Endothelial cell (in vitro differentiated cells): ENCODE measurements around the gene OSCP1. TPM values are rescaled to one million over a fixed set of nuclear protein-coding genes. Genes with fewer than 3 reads are reported as not detected.

Experiments
- DNase-seq: peaks from one replicate; pipeline ENCODE4 v3.0.0; 2021; ENCODE audit warnings: low spot score
- H3K27ac Mint-ChIP-seq: one replicate; pipeline ENCODE4 v1.8.0; 2021; ENCODE audit warnings: mixed read lengths, inconsistent platforms; ENCODE audit not compliant: unreplicated experiment
- H3K27me3 Mint-ChIP-seq: one replicate; pipeline ENCODE4 v1.8.0; 2021; ENCODE audit warnings: mild to moderate bottlenecking, moderate library complexity, mixed read lengths, inconsistent platforms; ENCODE audit not compliant: unreplicated experiment
- H3K36me3 Mint-ChIP-seq: one replicate; pipeline ENCODE4 v1.8.0; 2021; ENCODE audit warnings: mild to moderate bottlenecking, low read depth, mixed read lengths, inconsistent platforms; ENCODE audit not compliant: unreplicated experiment
- H3K4me1 Mint-ChIP-seq: one replicate; pipeline ENCODE4 v1.8.0; 2021; ENCODE audit warnings: mild to moderate bottlenecking, mixed read lengths, inconsistent platforms; ENCODE audit not compliant: unreplicated experiment
- H3K4me3 Mint-ChIP-seq: one replicate; pipeline ENCODE4 v1.8.0; 2021; ENCODE audit warnings: mild to moderate bottlenecking, mixed read lengths, inconsistent platforms; ENCODE audit not compliant: unreplicated experiment
- H3K9me3 Mint-ChIP-seq: one replicate; pipeline ENCODE4 v1.8.0; 2021; ENCODE audit warnings: mixed read lengths, inconsistent platforms; ENCODE audit not compliant: unreplicated experiment
- total RNA-seq: library from RNA; stranded (reverse); fragmentation: NEBNext Ultra II Directional; extraction: Animal tissue kit (Norgen Biotek cat#: 25700); gene quantifications from one replicate; pipeline ENCODE4 v1.2.1, GENCODE V29; 2021; ENCODE audit not compliant: unreplicated experiment
- TF ChIP-seq, protein P1 (sequence below): fragments of 200-600 bp; sonication (generic); IDR thresholded peaks from one replicate; pipeline ENCODE4 v1.5.0; 2021; ENCODE audit warnings: antibody characterized with exemption; ENCODE audit not compliant: unreplicated experiment

The OSCP1 gene
- total RNA-seq, 1 donor from 2014 or later: 5.1 TPM

- peaks cover 25% of the 10 kb centered on the region for H3K4me1 Mint-ChIP-seq
- no peak for DNase-seq
- H3K27ac Mint-ChIP-seq: peak overlapping the region; percentile 98
- H3K36me3 Mint-ChIP-seq: peaks cover 31% of the 10 kb centered on the region
- H3K4me3 Mint-ChIP-seq: peak overlapping the region; percentile 100
- H3K9me3 Mint-ChIP-seq: no peaks in the 10 kb centered on the region
- TF ChIP-seq, protein P1, sequence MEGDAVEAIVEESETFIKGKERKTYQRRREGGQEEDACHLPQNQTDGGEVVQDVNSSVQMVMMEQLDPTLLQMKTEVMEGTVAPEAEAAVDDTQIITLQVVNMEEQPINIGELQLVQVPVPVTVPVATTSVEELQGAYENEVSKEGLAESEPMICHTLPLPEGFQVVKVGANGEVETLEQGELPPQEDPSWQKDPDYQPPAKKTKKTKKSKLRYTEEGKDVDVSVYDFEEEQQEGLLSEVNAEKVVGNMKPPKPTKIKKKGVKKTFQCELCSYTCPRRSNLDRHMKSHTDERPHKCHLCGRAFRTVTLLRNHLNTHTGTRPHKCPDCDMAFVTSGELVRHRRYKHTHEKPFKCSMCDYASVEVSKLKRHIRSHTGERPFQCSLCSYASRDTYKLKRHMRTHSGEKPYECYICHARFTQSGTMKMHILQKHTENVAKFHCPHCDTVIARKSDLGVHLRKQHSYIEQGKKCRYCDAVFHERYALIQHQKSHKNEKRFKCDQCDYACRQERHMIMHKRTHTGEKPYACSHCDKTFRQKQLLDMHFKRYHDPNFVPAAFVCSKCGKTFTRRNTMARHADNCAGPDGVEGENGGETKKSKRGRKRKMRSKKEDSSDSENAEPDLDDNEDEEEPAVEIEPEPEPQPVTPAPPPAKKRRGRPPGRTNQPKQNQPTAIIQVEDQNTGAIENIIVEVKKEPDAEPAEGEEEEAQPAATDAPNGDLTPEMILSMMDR: no peak
- H3K27me3 Mint-ChIP-seq: peaks cover 15% of the 10 kb centered on the region
These were observed 13.2 kb upstream of the OSCP1 start for GRCh38 chr1:36463463-36463802.

GRCh38 chr1:36458910-36459309 is 8.7 kb upstream of the OSCP1 start:
- H3K36me3 Mint-ChIP-seq: peaks cover 45% of the 10 kb centered on the region
- no peaks in the 10 kb centered on the region for H3K9me3 Mint-ChIP-seq
- peaks cover 9% of the 10 kb centered on the region for H3K4me1 Mint-ChIP-seq
- peaks cover 5% of the 10 kb centered on the region for H3K27me3 Mint-ChIP-seq
- no peak overlapping the region for H3K4me3 Mint-ChIP-seq
- no peak overlapping the region for H3K27ac Mint-ChIP-seq
- DNase-seq: no peak
- TF ChIP-seq, protein P1: no peak

- Mint-ChIP-seq H3K27ac (no peak overlapping the region), H3K4me3 (peak overlapping the region; percentile 15), H3K27me3 (peaks cover 4% of the 10 kb centered on the region), H3K9me3 (no peaks in the 10 kb centered on the region), H3K4me1 (peaks cover 2% of the 10 kb centered on the region), H3K36me3 (peaks cover 45% of the 10 kb centered on the region)
- no peak for DNase-seq
- TF ChIP-seq, protein P1: no peak
These were observed 7.4 kb upstream of the OSCP1 start for GRCh38 chr1:36457691-36458090.

GRCh38 chr1:36456391-36456928 is 6.2 kb upstream of the OSCP1 start:
- no peak overlapping the region for H3K27ac Mint-ChIP-seq
- H3K36me3 Mint-ChIP-seq: peaks cover 38% of the 10 kb centered on the region
- H3K27me3 Mint-ChIP-seq: peaks cover 3% of the 10 kb centered on the region
- no peak for DNase-seq
- H3K4me1 Mint-ChIP-seq: peaks cover 8% of the 10 kb centered on the region
- no peak overlapping the region for H3K4me3 Mint-ChIP-seq
- TF ChIP-seq, protein P1: no peak
- no peaks in the 10 kb centered on the region for H3K9me3 Mint-ChIP-seq

- Mint-ChIP-seq H3K36me3 (peaks cover 30% of the 10 kb centered on the region), H3K4me3 (peak overlapping the region; percentile 24), H3K27ac (peak overlapping the region; percentile 10), H3K4me1 (peaks cover 11% of the 10 kb centered on the region), H3K9me3 (no peaks in the 10 kb centered on the region), H3K27me3 (peaks cover 5% of the 10 kb centered on the region)
- TF ChIP-seq, protein P1: no peak
- no peak for DNase-seq
These were observed 5.1 kb upstream of the OSCP1 start for GRCh38 chr1:36455386-36455785.
